A549 (cell line): ENCODE data around the gene LMTK3. TPM values are rescaled to one million over a fixed set of nuclear protein-coding genes. Genes with fewer than 3 reads are reported as not detected.

ENCODE experiments used
- ATAC-seq, 2 experiments: fragments of 200-7000 bp in 1 of 2; fragments of >200 bp in 1 of 2; cut with Nextera tagmentation in 1 of 2; cut with Tn5 transposase in 1 of 2; 3 replicates each; pipeline versions ENCODE4 v1.8.0 to v1.9.1; 2018 to 2020; ENCODE audit warnings: mild to moderate bottlenecking in 1 of 2, moderate library complexity in 1 of 2
- CTCF ChIA-PET: fragments of 300-600 bp; sonication (Branson Sonifier 250); formaldehyde crosslinking; extraction: SDS; loops from one replicate; lab custom pipeline; 2021; ENCODE audit warnings: antibody characterized with exemption, inconsistent platforms; lab: Yijun Ruan, JAX
- POLR2A ChIA-PET: fragments of 350-600 bp; formaldehyde crosslinking; extraction: SDS; loops from one replicate; lab custom pipeline; 2021; ENCODE audit warnings: antibody characterized with exemption, inconsistent platforms; lab: Yijun Ruan, JAX
- DNase-seq, 2 experiments: peaks; one replicate each; pipeline versions ENCODE4 v3.0.0 to v3.0.0-alpha.2; 2011 to 2016; ENCODE audit warnings: low read depth in 1 of 2, low spot score in 1 of 2
- FAIRE-seq: peaks from 2 replicates; lab custom pipeline; 2011; peaks lifted over from hg19 to GRCh38; lab: Jason Lieb, UNC
- H3K27ac ChIP-seq, 2 experiments: fragments of >200 bp; sonication (Bioruptor Twin); formaldehyde crosslinking; 3 replicates each; pipeline ENCODE4 v1.5.1; 2016 to 2017
- H3K4me1 ChIP-seq: fragments of >200 bp; sonication (Bioruptor Twin); formaldehyde crosslinking; 3 replicates; pipeline ENCODE4 v1.6.1; 2016
- H3K4me2 ChIP-seq: fragments of >200 bp; sonication (Bioruptor Twin); formaldehyde crosslinking; 3 replicates; pipeline ENCODE4 v1.6.1; 2016
- H3K4me3 ChIP-seq: fragments of >200 bp; sonication (Bioruptor Twin); formaldehyde crosslinking; 3 replicates; pipeline ENCODE4 v1.5.1; 2016
- H3K9me3 ChIP-seq: fragments of >200 bp; sonication (Bioruptor Twin); formaldehyde crosslinking; 3 replicates; pipeline ENCODE4 v1.6.1; 2016
- CHD2 ChIP-seq: fragments of 150-350 bp; IDR thresholded peaks from 2 replicates; pipeline ENCODE4 v1.6.1; 2014; ENCODE audit warnings: low read length; ENCODE audit not compliant: partially characterized antibody
- ELK1 ChIP-seq: fragments of 150-350 bp; IDR thresholded peaks from 2 replicates; pipeline ENCODE4 v1.6.1; 2014; ENCODE audit warnings: low read depth, mild to moderate bottlenecking, low read length
- EP300 ChIP-seq, 2 experiments: fragments of >200 bp; sonication (Bioruptor Twin); formaldehyde crosslinking; IDR thresholded peaks; 2 replicates in 1 of 2; 3 replicates in 1 of 2; pipeline ENCODE4 v1.6.1; 2016 to 2017
- ESRRA ChIP-seq: fragments of 150-350 bp; IDR thresholded peaks from 2 replicates; pipeline ENCODE4 v1.6.1; 2014; ENCODE audit warnings: mild to moderate bottlenecking, low read length, borderline replicate concordance
- FOSL2 ChIP-seq, 2 experiments: fragments of 450-650 bp in 1 of 2; fragments of >200 bp in 1 of 2; sonication (Bioruptor Twin) in 1 of 2; formaldehyde crosslinking; IDR thresholded peaks; 2 replicates each; pipeline versions ENCODE4 v1.5.0 to v1.6.1; 2016 to 2020; ENCODE audit warnings: mild to moderate bottlenecking in 1 of 2, moderate library complexity in 1 of 2
- GATA3 ChIP-seq: IDR thresholded peaks from 2 replicates; pipeline ENCODE4 v1.6.1; 2012; ENCODE audit warnings: borderline replicate concordance
- HMGXB4 ChIP-seq: fragments of 250-450 bp; sonication (Bioruptor Pico); IDR thresholded peaks from 2 replicates; pipeline ENCODE4 v1.5.0; 2021; ENCODE audit warnings: mild to moderate bottlenecking, moderate library complexity, borderline replicate concordance
- MAX ChIP-seq: IDR thresholded peaks from 2 replicates; pipeline ENCODE4 v1.6.1; 2012
- RAD21 ChIP-seq, 2 experiments: fragments of >200 bp in 1 of 2; sonication (Bioruptor Twin) in 1 of 2; formaldehyde crosslinking in 1 of 2; IDR thresholded peaks in 1 of 2; conservative IDR thresholded peaks in 1 of 2; 2 replicates in 1 of 2; 3 replicates in 1 of 2; pipeline ENCODE4 v1.6.1; 2012 to 2018; ENCODE audit warnings: inconsistent platforms in 1 of 2
- ZSCAN20 ChIP-seq: fragments of 250-450 bp; sonication (Bioruptor Pico); IDR thresholded peaks from 2 replicates; pipeline ENCODE4 v1.8.0; 2022; ENCODE audit warnings: mild to moderate bottlenecking, moderate library complexity
- WGBS: methylation state at CpG from one replicate; pipeline ENCODE4 v1.1.6; 2017; ENCODE audit errors: missing lambda C conversion rate; 5-methylcytosine and 5-hydroxymethylcytosine counted together
- polyA plus RNA-seq, 4 experiments: library from polyadenylated mRNA; depleted of rRNA in 3 of 4; stranded (reverse); fragments of >200 nt; fragmentation: RNase III in 1 of 4; extraction: RNeasy Plus Mini Kit Qiagen cat#74134 plus additional on column Dnase treatment in 1 of 4; gene quantifications; 2 replicates in 3 of 4; 3 replicates in 1 of 4; pipeline ENCODE4 v1.2.3, GENCODE V29; 2011 to 2017
- TF ChIP-seq, protein P1 (sequence below): IDR thresholded peaks from 2 replicates; pipeline ENCODE4 v1.6.1; 2012; ENCODE audit warnings: low read depth, borderline replicate concordance
- TF ChIP-seq, protein P2 (sequence below): IDR thresholded peaks from 2 replicates; pipeline ENCODE4 v1.6.1; 2012

The LMTK3 gene
- polyA plus RNA-seq, 2 of the 4 experiments (the other 2 are of a cell fraction), result 0.62 to 6.1 TPM

DNA sequence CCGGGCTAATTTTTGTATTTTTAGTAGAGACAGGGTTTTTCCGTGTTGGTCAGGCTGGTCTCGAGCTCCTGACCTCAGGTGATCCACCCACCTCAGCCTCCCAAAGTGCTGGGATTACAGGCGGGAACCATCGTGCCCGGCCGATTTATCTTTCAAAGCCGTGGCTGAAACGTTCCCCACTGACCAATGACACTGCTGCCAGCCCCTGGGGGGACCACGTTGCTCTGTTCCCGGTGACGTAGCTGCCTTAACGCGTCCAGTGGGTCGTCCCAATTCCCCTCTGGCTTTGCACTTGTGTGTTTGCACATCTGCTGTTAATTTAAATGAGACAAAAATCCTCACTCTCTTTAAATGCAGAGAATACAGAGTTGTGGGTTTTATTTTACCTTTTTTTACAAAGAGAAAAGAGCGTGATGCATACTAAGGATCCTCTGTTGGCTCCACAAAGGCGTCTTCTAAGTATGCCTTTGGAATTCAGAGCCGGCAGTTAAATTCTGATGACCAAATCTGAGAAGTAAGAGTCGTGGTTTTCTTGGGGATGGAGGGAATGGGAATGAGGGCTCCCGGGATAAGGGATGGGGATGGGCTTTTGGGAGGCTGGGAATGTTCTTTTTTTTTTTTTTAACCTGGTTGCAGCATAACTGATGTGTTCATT lies 18.6 kb upstream of the LMTK3 start:
- FAIRE-seq, result no peak
- ChIA-PET CTCF (interaction anchor here (0.6 to 3.3 kb wide), 9 partner anchors 10 to 111 kb away, joined by 3 to 17 read pairs (median 4); no protein-coding TSS in a partner anchor), POLR2A (no interaction called here)
- TF ChIP-seq HMGXB4 (CRISPR knock-in tag), result no peak
- TF ChIP-seq GATA3, result no peak
- no peak for TF ChIP-seq ZSCAN20 (CRISPR knock-in tag)
- Histone ChIP-seq H3K4me3 (no peak overlapping the region), H3K4me2 (no peak overlapping the region), H3K9me3 (peaks cover 37% of the 10 kb centered on the region), H3K27ac (no peak overlapping the region), H3K4me1 (no peaks in the 10 kb centered on the region)
- 76% methylated on average over 20 of the region's 20 CpGs for WGBS
- no peak for DNase-seq
- 0 out of 6 replicates have a peak, but pooled peaks of 1 of the 2 experiments have one; percentile 13 for ATAC-seq

DNA sequence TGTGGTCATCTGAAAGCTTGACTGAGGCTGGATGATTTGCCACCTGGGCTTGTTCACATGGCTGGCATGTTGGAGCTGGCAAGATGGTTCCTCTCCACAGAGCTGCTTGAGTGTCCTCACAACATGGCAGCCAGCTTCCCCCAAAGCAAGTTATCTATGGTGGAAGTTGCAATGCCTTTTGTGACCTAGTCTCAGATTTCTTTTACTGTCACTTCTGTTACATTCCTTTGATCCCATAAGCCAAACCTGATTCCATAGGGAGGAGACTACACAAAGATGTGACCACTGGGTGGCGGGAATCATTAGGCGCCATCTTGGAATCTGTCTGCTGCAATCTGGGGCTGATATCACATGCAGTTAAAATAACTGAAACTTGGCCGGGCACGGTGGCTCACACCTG lies 17.5 kb upstream of the LMTK3 start:
- DNase-seq, result peak in 1 of 2 experiments; percentile 51
- TF ChIP-seq ELK1 (no peak), EP300 (IDR thresholded peaks at IDR 0.05) (no peak), ESRRA (no peak), MAX (no peak), RAD21 (conservative IDR thresholded peaks at IDR 0.05 in 1 of 2, IDR thresholded peaks at IDR 0.05 in 1 of 2) (no peak)
- TF ChIP-seq, protein P1, sequence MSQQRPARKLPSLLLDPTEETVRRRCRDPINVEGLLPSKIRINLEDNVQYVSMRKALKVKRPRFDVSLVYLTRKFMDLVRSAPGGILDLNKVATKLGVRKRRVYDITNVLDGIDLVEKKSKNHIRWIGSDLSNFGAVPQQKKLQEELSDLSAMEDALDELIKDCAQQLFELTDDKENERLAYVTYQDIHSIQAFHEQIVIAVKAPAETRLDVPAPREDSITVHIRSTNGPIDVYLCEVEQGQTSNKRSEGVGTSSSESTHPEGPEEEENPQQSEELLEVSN, result no peak
- TF ChIP-seq, protein P2, sequence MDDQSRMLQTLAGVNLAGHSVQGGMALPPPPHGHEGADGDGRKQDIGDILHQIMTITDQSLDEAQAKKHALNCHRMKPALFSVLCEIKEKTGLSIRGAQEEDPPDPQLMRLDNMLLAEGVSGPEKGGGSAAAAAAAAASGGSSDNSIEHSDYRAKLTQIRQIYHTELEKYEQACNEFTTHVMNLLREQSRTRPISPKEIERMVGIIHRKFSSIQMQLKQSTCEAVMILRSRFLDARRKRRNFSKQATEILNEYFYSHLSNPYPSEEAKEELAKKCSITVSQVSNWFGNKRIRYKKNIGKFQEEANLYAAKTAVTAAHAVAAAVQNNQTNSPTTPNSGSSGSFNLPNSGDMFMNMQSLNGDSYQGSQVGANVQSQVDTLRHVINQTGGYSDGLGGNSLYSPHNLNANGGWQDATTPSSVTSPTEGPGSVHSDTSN, result no peak
- ChIA-PET POLR2A (no interaction called here), CTCF (interaction anchor here (0.8 to 4.5 kb wide), 11 partner anchors 9 to 60 kb away, joined by 3 to 30 read pairs (median 6); no protein-coding TSS in a partner anchor)
- no peak overlapping the region for H3K4me2 ChIP-seq
- H3K27ac ChIP-seq, result no peak overlapping the region
- WGBS, result 90% methylated on average over 4 of the region's 4 CpGs
- no peak for ATAC-seq
- peaks cover 47% of the 10 kb centered on the region for H3K9me3 ChIP-seq
- no peaks in the 10 kb centered on the region for H3K4me1 ChIP-seq
- no peak overlapping the region for H3K4me3 ChIP-seq
- no peak for FAIRE-seq

DNA sequence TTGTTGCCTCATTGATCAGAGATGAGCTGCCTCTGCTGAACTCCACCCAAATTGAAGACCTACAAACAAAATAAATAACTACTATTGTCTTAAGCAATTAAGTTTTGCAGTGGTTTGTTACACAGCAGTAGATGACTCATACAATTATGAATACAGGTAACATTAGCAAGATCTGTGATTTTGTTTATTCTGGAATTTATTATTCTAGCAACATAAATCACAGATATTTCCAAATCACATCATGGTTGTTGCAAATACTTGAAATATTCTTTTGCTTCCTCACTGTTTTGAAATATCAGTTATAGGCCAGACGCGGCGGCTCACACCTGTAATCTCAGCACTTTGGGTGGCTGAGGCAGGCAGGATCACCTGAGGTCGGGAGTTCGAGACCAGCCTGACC lies 13.1 kb upstream of the LMTK3 start:
- no peak for FAIRE-seq
- no peak for TF ChIP-seq CHD2
- no peak for TF ChIP-seq FOSL2 (IDR thresholded peaks at IDR 0.05)
- peak; percentile 64 for TF ChIP-seq FOSL2 (CRISPR knock-in tag; IDR thresholded peaks at IDR 0.05)
- no peak overlapping the region for H3K4me2 ChIP-seq
- H3K4me1 ChIP-seq, result peaks cover 1% of the 10 kb centered on the region
- ChIA-PET POLR2A (no interaction called here), CTCF (interaction anchor here (1.0 to 3.0 kb wide), 4 partner anchors 11 to 59 kb away, joined by 3 to 11 read pairs (median 9); no protein-coding TSS in a partner anchor)
- WGBS, result 87% methylated on average over 5 of the region's 5 CpGs
- no peak overlapping the region for H3K4me3 ChIP-seq
- no peak overlapping the region for H3K27ac ChIP-seq
- peaks cover 49% of the 10 kb centered on the region for H3K9me3 ChIP-seq
- DNase-seq, result no peak
- ATAC-seq, result no peak
